Keratinocyte (primary cell): ENCODE results near the gene CCDC70. TPM values are rescaled to one million over a fixed set of nuclear protein-coding genes. Genes with fewer than 3 reads are reported as not detected.

ENCODE experiments used
- DNase-seq: peaks from one replicate; pipeline ENCODE4 v3.0.0-alpha.2; 2011; ENCODE audit warnings: low read depth, missing footprints, low spot score
- FAIRE-seq: peaks from 2 replicates; lab custom pipeline; 2011; peaks lifted over from hg19 to GRCh38; lab: Jason Lieb, UNC
- H2AFZ ChIP-seq: 2 replicates; pipeline ENCODE4 v1.6.0; 2012; ENCODE audit warnings: low read length, control low read depth, inconsistent platforms; ENCODE audit not compliant: control insufficient read depth
- H3K27ac ChIP-seq: 2 replicates; pipeline ENCODE4 v1.5.1; 2011; ENCODE audit warnings: low read length; ENCODE audit not compliant: control insufficient read depth, insufficient read depth
- H3K27me3 ChIP-seq: 3 replicates; pipeline ENCODE4 v1.6.0; 2011; ENCODE audit warnings: low read length; ENCODE audit not compliant: control insufficient read depth, insufficient read depth; ENCODE audit errors: extremely low read depth
- H3K36me3 ChIP-seq, 2 experiments: 2 replicates in 1 of 2; 3 replicates in 1 of 2; pipeline ENCODE4 v1.5.1; 2011; ENCODE audit warnings: low read length in 2 of 2, mild to moderate bottlenecking in 1 of 2; ENCODE audit not compliant: control insufficient read depth in 2 of 2, insufficient read depth in 2 of 2; ENCODE audit errors: extremely low read depth in 1 of 2
- H3K4me1 ChIP-seq: 3 replicates; pipeline ENCODE4 v1.5.1; 2011; ENCODE audit warnings: low read length; ENCODE audit not compliant: control insufficient read depth, insufficient read depth; ENCODE audit errors: extremely low read depth
- H3K4me2 ChIP-seq: 3 replicates; pipeline ENCODE4 v1.6.0; 2011; ENCODE audit warnings: low read depth, low read length; ENCODE audit not compliant: control insufficient read depth, insufficient read depth; ENCODE audit errors: extremely low read depth
- H3K4me3 ChIP-seq, 3 experiments: fragments of 200-600 bp in 1 of 3; sonication (generic) in 1 of 3; 2 replicates in 2 of 3; 3 replicates in 1 of 3; pipeline ENCODE4 v1.5.1; 2011 to 2016; ENCODE audit warnings: low read length in 3 of 3, mild to moderate bottlenecking in 3 of 3, control low read depth in 2 of 3, inconsistent platforms in 1 of 3, low read depth in 1 of 3, mixed read lengths in 1 of 3, mixed run types in 1 of 3, moderate library complexity in 1 of 3; ENCODE audit not compliant: control insufficient read depth in 2 of 3, insufficient read depth in 2 of 3; ENCODE audit errors: extremely low read depth in 1 of 3
- H3K79me2 ChIP-seq: 2 replicates; pipeline ENCODE4 v1.6.0; 2012; ENCODE audit warnings: low read length; ENCODE audit not compliant: control insufficient read depth, insufficient read depth
- H3K9ac ChIP-seq: 3 replicates; pipeline ENCODE4 v1.6.0; 2011; ENCODE audit warnings: low read length; ENCODE audit not compliant: control insufficient read depth, insufficient read depth; ENCODE audit errors: extremely low read depth
- H3K9me1 ChIP-seq: 3 replicates; pipeline ENCODE4 v1.6.0; 2011; ENCODE audit warnings: low read length; ENCODE audit not compliant: control insufficient read depth, insufficient read depth; ENCODE audit errors: extremely low read depth
- H3K9me3 ChIP-seq: 2 replicates; pipeline ENCODE4 v1.5.1; 2012; ENCODE audit warnings: low read depth, low read length; ENCODE audit not compliant: control insufficient read depth
- H4K20me1 ChIP-seq: 3 replicates; pipeline ENCODE4 v1.6.0; 2011; ENCODE audit warnings: low read length; ENCODE audit not compliant: control insufficient read depth, insufficient read depth; ENCODE audit errors: extremely low read depth
- EZH2 ChIP-seq: IDR thresholded peaks from one replicate; pipeline ENCODE4 v1.6.1; 2012; ENCODE audit warnings: inconsistent platforms, mild to moderate bottlenecking, low read length, moderate library complexity
- dilution Hi-C: fragments of 300-500 bp; cut with MboI; formaldehyde crosslinking; loops from one replicate; pipeline ENCODE4 v1.7.0; 2020; ENCODE audit warnings: low sequenced_read_pairs; ENCODE audit not compliant: extremely low pct_ligation_motif_present
- polyA plus RNA-seq, 5 experiments: library from polyadenylated mRNA; depleted of rRNA in 3 of 5; stranded (reverse) in 3 of 5; stranded (forward) in 1 of 5; unstranded in 1 of 5; fragments of >200 nt; gene quantifications; 1 replicate in 1 of 5; 2 replicates in 3 of 5; 3 replicates in 1 of 5; pipeline versions ENCODE4 v1.2.1 to v1.2.3, GENCODE V29; 2011 to 2012; ENCODE audit warnings: missing spikeins in 2 of 5, low read depth in 1 of 5, low replicate concordance in 1 of 5
- TF ChIP-seq, protein P1 (sequence below), 3 experiments: IDR thresholded peaks in 1 of 3; conservative IDR thresholded peaks in 1 of 3; optimal IDR thresholded peaks in 1 of 3; 2 replicates in 2 of 3; 3 replicates in 1 of 3; pipeline versions ENCODE3 to v1.5.1; 2011; ENCODE audit warnings: low read length in 3 of 3, mild to moderate bottlenecking in 3 of 3, moderate library complexity in 2 of 3, control low read depth in 1 of 3, inconsistent platforms in 1 of 3; ENCODE audit not compliant: insufficient read depth in 2 of 3; ENCODE audit errors: extremely low read depth in 1 of 3

Gene CCDC70
- polyA plus RNA-seq, 1 donor (not counting 4 experiments of a cell fraction or from before 2014, with no cell fraction given), result not detected

- peaks cover 16% of the 10 kb centered on the region for H3K27me3 ChIP-seq
- no peaks in the 10 kb centered on the region for H3K79me2 ChIP-seq
- no peaks in the 10 kb centered on the region for H3K9me1 ChIP-seq
- TF ChIP-seq EZH2, result no peak
- TF ChIP-seq, protein P1, sequence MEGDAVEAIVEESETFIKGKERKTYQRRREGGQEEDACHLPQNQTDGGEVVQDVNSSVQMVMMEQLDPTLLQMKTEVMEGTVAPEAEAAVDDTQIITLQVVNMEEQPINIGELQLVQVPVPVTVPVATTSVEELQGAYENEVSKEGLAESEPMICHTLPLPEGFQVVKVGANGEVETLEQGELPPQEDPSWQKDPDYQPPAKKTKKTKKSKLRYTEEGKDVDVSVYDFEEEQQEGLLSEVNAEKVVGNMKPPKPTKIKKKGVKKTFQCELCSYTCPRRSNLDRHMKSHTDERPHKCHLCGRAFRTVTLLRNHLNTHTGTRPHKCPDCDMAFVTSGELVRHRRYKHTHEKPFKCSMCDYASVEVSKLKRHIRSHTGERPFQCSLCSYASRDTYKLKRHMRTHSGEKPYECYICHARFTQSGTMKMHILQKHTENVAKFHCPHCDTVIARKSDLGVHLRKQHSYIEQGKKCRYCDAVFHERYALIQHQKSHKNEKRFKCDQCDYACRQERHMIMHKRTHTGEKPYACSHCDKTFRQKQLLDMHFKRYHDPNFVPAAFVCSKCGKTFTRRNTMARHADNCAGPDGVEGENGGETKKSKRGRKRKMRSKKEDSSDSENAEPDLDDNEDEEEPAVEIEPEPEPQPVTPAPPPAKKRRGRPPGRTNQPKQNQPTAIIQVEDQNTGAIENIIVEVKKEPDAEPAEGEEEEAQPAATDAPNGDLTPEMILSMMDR (optimal IDR thresholded peaks at IDR 0.05 in 1 of 3, IDR thresholded peaks at IDR 0.05 in 1 of 3, conservative IDR thresholded peaks at IDR 0.05 in 1 of 3; ENCODE audit: extremely low read depth in 1 of 3, insufficient read depth in 2 of 3, low read length in 3 of 3), result no peak
- FAIRE-seq (no peak), DNase-seq (no peak)
- no peak overlapping the region for H3K4me3 ChIP-seq
- dilution Hi-C loops, result no loop called here
- H3K9ac ChIP-seq, result no peak overlapping the region
- H3K4me1 ChIP-seq, result no peaks in the 10 kb centered on the region
- H3K27ac ChIP-seq, result no peak overlapping the region
- H2AFZ ChIP-seq, result no peak overlapping the region
- no peak overlapping the region for H3K4me2 ChIP-seq
- no peaks in the 10 kb centered on the region for H3K9me3 ChIP-seq
- H4K20me1 ChIP-seq, result no peaks in the 10 kb centered on the region
- H3K36me3 ChIP-seq, result no peaks in the 10 kb centered on the region
Observed at GRCh38 chr13:51874651-51875050, 12.9 kb downstream of the CCDC70 start.

DNA sequence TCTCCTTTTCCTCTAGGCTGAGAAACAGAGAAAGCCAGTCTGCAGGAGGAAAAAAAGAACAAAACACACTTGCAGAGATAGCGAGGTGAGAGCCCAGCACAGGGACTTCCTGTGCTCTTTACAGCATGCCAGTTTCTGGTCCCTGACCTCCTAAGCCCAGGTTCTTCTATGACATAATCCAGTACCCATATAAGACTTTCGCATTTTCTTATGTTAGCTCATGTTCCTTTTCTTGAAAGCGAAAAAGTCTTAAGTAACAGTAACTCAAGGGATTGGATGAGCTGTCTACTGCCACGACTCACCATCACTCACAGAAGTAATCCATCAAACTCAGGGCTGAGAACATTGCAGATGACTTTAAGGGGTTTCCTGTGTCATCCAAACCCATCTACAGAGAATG is 17.4 kb downstream of the CCDC70 start:
- dilution Hi-C loops, result no loop called here
- H3K4me3 ChIP-seq, result no peak overlapping the region
- no peak overlapping the region for H3K4me2 ChIP-seq
- H3K9me1 ChIP-seq, result no peaks in the 10 kb centered on the region
- peaks cover 11% of the 10 kb centered on the region for H3K27me3 ChIP-seq
- H3K27ac ChIP-seq, result no peak overlapping the region
- no peak overlapping the region for H3K9ac ChIP-seq
- H4K20me1 ChIP-seq, result no peaks in the 10 kb centered on the region
- DNase-seq (no peak), FAIRE-seq (no peak)
- H3K36me3 ChIP-seq, result no peaks in the 10 kb centered on the region
- no peaks in the 10 kb centered on the region for H3K9me3 ChIP-seq
- no peak overlapping the region for H2AFZ ChIP-seq
- no peak for TF ChIP-seq EZH2
- TF ChIP-seq, protein P1 (optimal IDR thresholded peaks at IDR 0.05 in 1 of 3, IDR thresholded peaks at IDR 0.05 in 1 of 3, conservative IDR thresholded peaks at IDR 0.05 in 1 of 3; ENCODE audit: extremely low read depth in 1 of 3, insufficient read depth in 2 of 3, low read length in 3 of 3), result no peak
- no peaks in the 10 kb centered on the region for H3K79me2 ChIP-seq
- H3K4me1 ChIP-seq, result no peaks in the 10 kb centered on the region
